GM23338 (cell line): ENCODE results near the gene SEC23IP.

Source experiments
- CREB1 ChIP-seq: fragments of 250-450 bp; sonication (Bioruptor Pico); IDR thresholded peaks from 2 replicates; pipeline ENCODE4 v1.5.0; 2020; ENCODE audit warnings: low read depth, mild to moderate bottlenecking, moderate library complexity
- EZH2phosphoT487 ChIP-seq: fragments of 200-600 bp; sonication (generic); IDR thresholded peaks from one replicate; pipeline ENCODE4 v1.8.1; 2018; ENCODE audit warnings: antibody characterized with exemption; ENCODE audit not compliant: unreplicated experiment
- JUNB ChIP-seq: IDR thresholded peaks from one replicate; pipeline ENCODE4 v1.6.1; 2016; ENCODE audit warnings: antibody characterized with exemption; ENCODE audit not compliant: unreplicated experiment
- POLR2AphosphoS5 ChIP-seq: IDR thresholded peaks from 2 replicates; pipeline ENCODE4 v1.6.1; 2016; ENCODE audit warnings: antibody characterized with exemption, low read depth
- STAT1 ChIP-seq: IDR thresholded peaks from one replicate; pipeline ENCODE4 v1.6.1; 2016; ENCODE audit warnings: antibody characterized with exemption; ENCODE audit not compliant: unreplicated experiment
- TF ChIP-seq, protein P1 (sequence below), 2 experiments: fragments of 200-600 bp in 1 of 2; sonication (generic) in 1 of 2; conservative IDR thresholded peaks; 2 replicates each; pipeline versions ENCODE4 v1.5.1 to v1.6.1; 2016 to 2017; ENCODE audit warnings: antibody characterized with exemption in 2 of 2, low read depth in 2 of 2, mild to moderate bottlenecking in 2 of 2, moderate library complexity in 1 of 2

DNA sequence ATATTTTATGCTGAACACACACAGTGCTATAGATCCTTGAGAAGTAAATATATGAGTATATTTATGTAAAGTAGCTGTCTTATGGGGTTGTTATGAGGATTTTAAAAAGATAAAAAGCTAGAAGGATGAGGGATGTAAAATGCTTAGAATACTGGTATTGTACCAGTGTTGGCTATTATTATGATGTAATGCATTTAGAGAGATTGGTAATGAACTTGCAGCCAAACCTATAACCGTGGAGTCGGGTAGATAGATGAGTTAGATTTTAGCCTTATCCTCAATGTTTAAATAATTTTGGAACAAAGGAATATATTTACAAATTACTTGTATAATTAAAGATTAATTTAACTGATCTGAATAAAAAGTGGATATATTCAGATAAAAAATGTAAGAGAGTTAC is 99.3 kb downstream of the SEC23IP start:
- TF ChIP-seq, protein P1, sequence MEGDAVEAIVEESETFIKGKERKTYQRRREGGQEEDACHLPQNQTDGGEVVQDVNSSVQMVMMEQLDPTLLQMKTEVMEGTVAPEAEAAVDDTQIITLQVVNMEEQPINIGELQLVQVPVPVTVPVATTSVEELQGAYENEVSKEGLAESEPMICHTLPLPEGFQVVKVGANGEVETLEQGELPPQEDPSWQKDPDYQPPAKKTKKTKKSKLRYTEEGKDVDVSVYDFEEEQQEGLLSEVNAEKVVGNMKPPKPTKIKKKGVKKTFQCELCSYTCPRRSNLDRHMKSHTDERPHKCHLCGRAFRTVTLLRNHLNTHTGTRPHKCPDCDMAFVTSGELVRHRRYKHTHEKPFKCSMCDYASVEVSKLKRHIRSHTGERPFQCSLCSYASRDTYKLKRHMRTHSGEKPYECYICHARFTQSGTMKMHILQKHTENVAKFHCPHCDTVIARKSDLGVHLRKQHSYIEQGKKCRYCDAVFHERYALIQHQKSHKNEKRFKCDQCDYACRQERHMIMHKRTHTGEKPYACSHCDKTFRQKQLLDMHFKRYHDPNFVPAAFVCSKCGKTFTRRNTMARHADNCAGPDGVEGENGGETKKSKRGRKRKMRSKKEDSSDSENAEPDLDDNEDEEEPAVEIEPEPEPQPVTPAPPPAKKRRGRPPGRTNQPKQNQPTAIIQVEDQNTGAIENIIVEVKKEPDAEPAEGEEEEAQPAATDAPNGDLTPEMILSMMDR (conservative IDR thresholded peaks at IDR 0.05; ENCODE audit: low read depth in 2 of 2): no peak
- TF ChIP-seq EZH2phosphoT487 (no peak), JUNB (no peak), POLR2AphosphoS5 (no peak), STAT1 (no peak), CREB1 (no peak)
